Large intestine (tissue), 3 donors: ENCODE data around the gene CNPY4. TPM values are rescaled to one million over a fixed set of nuclear protein-coding genes. Genes with fewer than 3 reads are reported as not detected.

ENCODE experiments used
- DNase-seq, 2 donors: peaks; one replicate each; pipeline versions ENCODE4 v3.0.0 to v3.0.0-alpha.2; 2013
- H3K27ac ChIP-seq: one replicate; pipeline ENCODE4 v1.5.1; 2013; ENCODE audit warnings: low read length
- H3K27me3 ChIP-seq: 2 replicates; pipeline ENCODE4 v1.6.1; 2013; ENCODE audit warnings: low read length; ENCODE audit not compliant: control insufficient read depth, insufficient read depth
- H3K36me3 ChIP-seq: 2 replicates; pipeline ENCODE4 v1.6.1; 2013; ENCODE audit warnings: low read length; ENCODE audit not compliant: control insufficient read depth, insufficient read depth
- H3K4me1 ChIP-seq: one replicate; pipeline ENCODE4 v1.6.1; 2013; ENCODE audit warnings: low read length; ENCODE audit not compliant: control insufficient read depth, insufficient read depth
- H3K4me3 ChIP-seq: one replicate; pipeline ENCODE4 v1.5.1; 2013; ENCODE audit warnings: low read length
- H3K9me3 ChIP-seq: one replicate; pipeline ENCODE4 v1.6.1; 2013; ENCODE audit warnings: mild to moderate bottlenecking, low read depth, low read length, moderate library complexity; ENCODE audit not compliant: control insufficient read depth
- WGBS: methylation state at CpG from one replicate; pipeline ENCODE4 v1.1.5; 2013; ENCODE audit warnings: low lambda C conversion rate; ENCODE audit not compliant: insufficient coverage; 5-methylcytosine and 5-hydroxymethylcytosine counted together
- polyA plus RNA-seq: library from polyadenylated mRNA; unstranded; fragments of 120-200 nt; gene quantifications from one replicate; pipeline ENCODE4 v1.2.1, GENCODE V29; 2013

The CNPY4 gene
- polyA plus RNA-seq, 1 donor, result 20.1 TPM

- no peaks in the 10 kb centered on the region for H3K9me3 ChIP-seq
- H3K27me3 ChIP-seq, result no peaks in the 10 kb centered on the region
- peaks cover 15% of the 10 kb centered on the region for H3K4me1 ChIP-seq
- H3K36me3 ChIP-seq, result peaks cover 63% of the 10 kb centered on the region
- H3K27ac ChIP-seq, result no peak overlapping the region
- WGBS, result no CpG with 5 or more reads among the region's 19 CpGs
- H3K4me3 ChIP-seq, result no peak overlapping the region
- no peak for DNase-seq
These were observed 27.8 kb upstream of the CNPY4 start for GRCh38 chr7:100091411-100092181.

GRCh38 chr7:100093054-100093453, 26.4 kb upstream of the CNPY4 start:
- Histone ChIP-seq H3K4me3 (no peak overlapping the region), H3K9me3 (no peaks in the 10 kb centered on the region), H3K4me1 (peaks cover 13% of the 10 kb centered on the region), H3K36me3 (peaks cover 77% of the 10 kb centered on the region), H3K27me3 (no peaks in the 10 kb centered on the region), H3K27ac (no peak overlapping the region)
- WGBS, result no CpG with 5 or more reads among the region's 8 CpGs
- DNase-seq, result no peak

- no peak for DNase-seq
- H3K4me1 ChIP-seq, result peaks cover 9% of the 10 kb centered on the region
- no peak overlapping the region for H3K27ac ChIP-seq
- peaks cover 82% of the 10 kb centered on the region for H3K36me3 ChIP-seq
- no peaks in the 10 kb centered on the region for H3K27me3 ChIP-seq
- no peaks in the 10 kb centered on the region for H3K9me3 ChIP-seq
- no peak overlapping the region for H3K4me3 ChIP-seq
- WGBS, result no CpG with 5 or more reads among the region's 13 CpGs
These were observed 25.9 kb upstream of the CNPY4 start for GRCh38 chr7:100093498-100093897.

- H3K4me3 ChIP-seq, result no peak overlapping the region
- no peaks in the 10 kb centered on the region for H3K27me3 ChIP-seq
- H3K4me1 ChIP-seq, result peaks cover 10% of the 10 kb centered on the region
- no CpG with 5 or more reads among the region's 16 CpGs for WGBS
- H3K27ac ChIP-seq, result no peak overlapping the region
- peaks cover 87% of the 10 kb centered on the region for H3K36me3 ChIP-seq
- DNase-seq, result no peak
- H3K9me3 ChIP-seq, result no peaks in the 10 kb centered on the region
These were observed 25.4 kb upstream of the CNPY4 start for GRCh38 chr7:100093925-100094486.

- H3K36me3 ChIP-seq, result peaks cover 92% of the 10 kb centered on the region
These were observed 24.1 kb upstream of the CNPY4 start for GRCh38 chr7:100095289-100095688.

GRCh38 chr7:100095704-100096103, 23.7 kb upstream of the CNPY4 start:
- peaks cover 11% of the 10 kb centered on the region for H3K4me1 ChIP-seq
- peaks cover 88% of the 10 kb centered on the region for H3K36me3 ChIP-seq
- DNase-seq, result no peak
- H3K27me3 ChIP-seq, result no peaks in the 10 kb centered on the region
- WGBS, result no CpG with 5 or more reads among the region's 17 CpGs
- no peak overlapping the region for H3K27ac ChIP-seq
- no peaks in the 10 kb centered on the region for H3K9me3 ChIP-seq
- H3K4me3 ChIP-seq, result no peak overlapping the region

More at GRCh38 chr7:100095289-100095688, 24.1 kb upstream of the CNPY4 start:
- peaks cover 11% of the 10 kb centered on the region for H3K4me1 ChIP-seq
- H3K4me3 ChIP-seq, result no peak overlapping the region
- H3K27me3 ChIP-seq, result no peaks in the 10 kb centered on the region
- no peaks in the 10 kb centered on the region for H3K9me3 ChIP-seq
- WGBS, result no CpG with 5 or more reads among the region's 9 CpGs
- H3K27ac ChIP-seq, result no peak overlapping the region
- DNase-seq, result no peak

- DNase-seq, result no peak
- Histone ChIP-seq H3K4me1 (peaks cover 11% of the 10 kb centered on the region), H3K27ac (no peak overlapping the region), H3K9me3 (no peaks in the 10 kb centered on the region), H3K27me3 (no peaks in the 10 kb centered on the region), H3K4me3 (peak overlapping the region; percentile 90), H3K36me3 (peaks cover 62% of the 10 kb centered on the region)
- no CpG with 5 or more reads among the region's 10 CpGs for WGBS
These were observed 20.5 kb upstream of the CNPY4 start for GRCh38 chr7:100098913-100099312.

- Histone ChIP-seq H3K27me3 (no peaks in the 10 kb centered on the region), H3K4me1 (peaks cover 11% of the 10 kb centered on the region), H3K27ac (no peak overlapping the region), H3K9me3 (no peaks in the 10 kb centered on the region), H3K36me3 (peaks cover 61% of the 10 kb centered on the region), H3K4me3 (peak overlapping the region; percentile 90)
- no peak for DNase-seq
- 60% methylated on average over 2 of the region's 12 CpGs for WGBS
These were observed 20.0 kb upstream of the CNPY4 start for GRCh38 chr7:100099452-100099851.

GRCh38 chr7:100100420-100101015, 18.9 kb upstream of the CNPY4 start:
- no CpG with 5 or more reads among the region's 61 CpGs for WGBS

GRCh38 chr7:100101016-100101862, 18.2 kb upstream of the CNPY4 start, which contains the start of the genes AP4M1 and MCM7:
Gene AP4M1, plus strand, starts transcription at chr7:100101643. Its CDS starts 72 bp downstream, at chr7:100101715.
Gene MCM7, minus strand, starts transcription at chr7:100101397. Its CDS starts 103 bp downstream, at chr7:100101294.
- Histone ChIP-seq H3K36me3 (peaks cover 60% of the 10 kb centered on the region), H3K27me3 (no peaks in the 10 kb centered on the region), H3K4me1 (peaks cover 11% of the 10 kb centered on the region), H3K4me3 (peak within 1 kb of the TSS; percentile 90), H3K9me3 (no peaks in the 10 kb centered on the region), H3K27ac (peak within 1 kb of the TSS; percentile 96)
- DNase-seq, result peak; percentile 99
- WGBS, result no CpG with 5 or more reads among the region's 80 CpGs

More at GRCh38 chr7:100100420-100101015, 18.9 kb upstream of the CNPY4 start:
- no peaks in the 10 kb centered on the region for H3K9me3 ChIP-seq
- H3K27me3 ChIP-seq, result no peaks in the 10 kb centered on the region
- peaks cover 11% of the 10 kb centered on the region for H3K4me1 ChIP-seq
- DNase-seq, result peak; percentile 95 to 99
- H3K36me3 ChIP-seq, result peaks cover 60% of the 10 kb centered on the region
- H3K4me3 ChIP-seq, result peak overlapping the region; percentile 90
- peak overlapping the region; percentile 84 for H3K27ac ChIP-seq
